Endometrial microvascular endothelial cells (primary cell): ENCODE data around the gene CHAC1. TPM values are rescaled to one million over a fixed set of nuclear protein-coding genes. Genes with fewer than 3 reads are reported as not detected.

Experiments
- in situ Hi-C: cut with HindIII; loops from 2 replicates; pipeline ENCODE4 v1.10.0; 2017; ENCODE audit warnings: low sequenced_read_pairs, low pct_unique_long_range_greater_than_20kb; ENCODE audit errors: inconsistent ontology term
- total RNA-seq: library from RNA; depleted of rRNA; stranded (reverse); fragments of >200 nt; gene quantifications from one replicate; pipeline ENCODE4 v1.2.3, GENCODE V29; 2015; ENCODE audit errors: inconsistent ontology term

The CHAC1 gene
- total RNA-seq, 1 donor from 2014 or later, result 3.4 TPM

GRCh38 chr15:40918799-40919392 lies 34.4 kb upstream of the CHAC1 start:
- in situ Hi-C loops, result loop anchor here (25.0 kb wide), 1 partner anchor 93 kb away; no protein-coding TSS in a partner anchor

GRCh38 chr15:40921949-40922607 lies 31.2 kb upstream of the CHAC1 start:
- in situ Hi-C loops, result loop anchor here (25.0 kb wide), 1 partner anchor 90 kb away; no protein-coding TSS in a partner anchor

GRCh38 chr15:40922608-40923005 lies 30.7 kb upstream of the CHAC1 start:
- in situ Hi-C loops, result loop anchor here (25.0 kb wide), 1 partner anchor 90 kb away; no protein-coding TSS in a partner anchor

- in situ Hi-C loops, result loop anchor here (25.0 kb wide), 1 partner anchor 89 kb away; no protein-coding TSS in a partner anchor
These were observed 29.7 kb upstream of the CHAC1 start for GRCh38 chr15:40923551-40923950.

- in situ Hi-C loops, result no loop called here
These were observed 27.8 kb upstream of the CHAC1 start for GRCh38 chr15:40925495-40925862.

- in situ Hi-C loops, result no loop called here
These were observed 27.2 kb upstream of the CHAC1 start for GRCh38 chr15:40925863-40926658.

- in situ Hi-C loops, result no loop called here
These were observed 26.4 kb upstream of the CHAC1 start for GRCh38 chr15:40926659-40927494.

- in situ Hi-C loops, result no loop called here
These were observed 25.8 kb upstream of the CHAC1 start for GRCh38 chr15:40927495-40927872.

- in situ Hi-C loops, result no loop called here
These were observed 25.1 kb upstream of the CHAC1 start for GRCh38 chr15:40927873-40928806.

- in situ Hi-C loops, result no loop called here
These were observed 24.2 kb upstream of the CHAC1 start, which contains the start of gene DLL4 for GRCh38 chr15:40928821-40929659. Gene DLL4, plus strand, starts transcription at chr15:40929340. Its CDS starts 329 bp downstream, at chr15:40929669.

- in situ Hi-C loops, result no loop called here
These were observed 23.4 kb upstream of the CHAC1 start for GRCh38 chr15:40929660-40930429.

- in situ Hi-C loops, result no loop called here
These were observed 22.6 kb upstream of the CHAC1 start for GRCh38 chr15:40930430-40931299.

GRCh38 chr15:40931300-40932142 lies 21.8 kb upstream of the CHAC1 start:
- in situ Hi-C loops, result no loop called here

- in situ Hi-C loops, result no loop called here
These were observed 21.1 kb upstream of the CHAC1 start for GRCh38 chr15:40932156-40932555.
